H9 (cell line): Measurements from ENCODE around the gene ZNF431. TPM values are rescaled to one million over a fixed set of nuclear protein-coding genes. Genes with fewer than 3 reads are reported as not detected.

Experiments
- DNase-seq: peaks from one replicate; pipeline ENCODE4 v3.0.0-alpha.2; 2017
- H2AFZ ChIP-seq: one replicate; pipeline ENCODE4 v1.6.1; 2013; ENCODE audit warnings: mild to moderate bottlenecking, low read length, control low read depth, moderate library complexity
- H2AK5ac ChIP-seq: 2 replicates; pipeline ENCODE4 v1.6.1; 2013; ENCODE audit warnings: low read length, control low read depth, mixed read lengths; ENCODE audit not compliant: insufficient read length
- H2BK120ac ChIP-seq: one replicate; pipeline ENCODE4 v1.6.1; 2013; ENCODE audit warnings: low read depth, mild to moderate bottlenecking, low read length, control low read depth, inconsistent platforms; ENCODE audit not compliant: poor library complexity, severe bottlenecking
- H2BK12ac ChIP-seq: 2 replicates; pipeline ENCODE4 v1.6.1; 2013; ENCODE audit warnings: low read length, control low read depth, mixed read lengths, low read depth; ENCODE audit not compliant: insufficient read length
- H2BK15ac ChIP-seq: 2 replicates; pipeline ENCODE4 v1.6.1; 2013; ENCODE audit warnings: low read depth, low read length, control low read depth
- H2BK20ac ChIP-seq: one replicate; pipeline ENCODE4 v1.6.1; 2013; ENCODE audit warnings: low read depth, mild to moderate bottlenecking, low read length, control low read depth, inconsistent platforms; ENCODE audit not compliant: poor library complexity, severe bottlenecking
- H2BK5ac ChIP-seq: 2 replicates; pipeline ENCODE4 v1.6.1; 2013; ENCODE audit warnings: low read length, control low read depth, mixed read lengths; ENCODE audit not compliant: insufficient read length
- H3K14ac ChIP-seq: 2 replicates; pipeline ENCODE4 v1.6.1; 2013; ENCODE audit warnings: low read length, control low read depth; ENCODE audit not compliant: insufficient read depth
- H3K18ac ChIP-seq: 2 replicates; pipeline ENCODE4 v1.6.1; 2013; ENCODE audit warnings: low read depth, mild to moderate bottlenecking, mixed read lengths, low read length, control low read depth; ENCODE audit not compliant: insufficient read length
- H3K23ac ChIP-seq: 2 replicates; pipeline ENCODE4 v1.6.1; 2013; ENCODE audit warnings: low read length, control low read depth, mixed read lengths, low read depth; ENCODE audit not compliant: insufficient read length
- H3K23me2 ChIP-seq: 2 replicates; pipeline ENCODE4 v1.6.1; 2013; ENCODE audit warnings: low read depth, mild to moderate bottlenecking, mixed read lengths, low read length, control low read depth; ENCODE audit not compliant: insufficient read length, poor library complexity, severe bottlenecking
- H3K27ac ChIP-seq: 2 replicates; pipeline ENCODE4 v1.5.1; 2013; ENCODE audit warnings: low read length, control low read depth, mixed read lengths, low read depth; ENCODE audit not compliant: insufficient read length
- H3K27me3 ChIP-seq: 2 replicates; pipeline ENCODE4 v1.6.1; 2013; ENCODE audit warnings: low read length, control low read depth, inconsistent platforms; ENCODE audit not compliant: insufficient read depth
- H3K4ac ChIP-seq: 2 replicates; pipeline ENCODE4 v1.6.1; 2013; ENCODE audit warnings: low read depth, mild to moderate bottlenecking, control low read depth, inconsistent platforms, low read length, moderate library complexity
- H3K4me1 ChIP-seq: 2 replicates; pipeline ENCODE4 v1.6.1; 2013; ENCODE audit warnings: low read length, control low read depth, inconsistent platforms; ENCODE audit not compliant: insufficient read depth
- H3K4me2 ChIP-seq: 2 replicates; pipeline ENCODE4 v1.6.1; 2013; ENCODE audit warnings: low read length, control low read depth, mixed read lengths; ENCODE audit not compliant: insufficient read length, insufficient read depth
- H3K56ac ChIP-seq: 2 replicates; pipeline ENCODE4 v1.6.1; 2013; ENCODE audit warnings: low read depth, mild to moderate bottlenecking, mixed read lengths, low read length, control low read depth; ENCODE audit not compliant: insufficient read length
- H3K79me1 ChIP-seq: 2 replicates; pipeline ENCODE4 v1.6.1; 2013; ENCODE audit warnings: low read depth, mild to moderate bottlenecking, moderate library complexity, low read length, control low read depth, inconsistent platforms; ENCODE audit not compliant: insufficient read depth, poor library complexity, severe bottlenecking
- H3K79me2 ChIP-seq: 2 replicates; pipeline ENCODE4 v1.6.1; 2013; ENCODE audit warnings: low read length, control low read depth, inconsistent platforms; ENCODE audit not compliant: insufficient read depth
- H3K9ac ChIP-seq: 2 replicates; pipeline ENCODE4 v1.6.1; 2013; ENCODE audit warnings: low read length, control low read depth, mixed read lengths; ENCODE audit not compliant: insufficient read length; ENCODE audit errors: extremely low read depth
- H3K9me3 ChIP-seq: one replicate; pipeline ENCODE4 v1.6.1; 2013; ENCODE audit warnings: low read depth, low read length, inconsistent platforms; ENCODE audit not compliant: control insufficient read depth
- H3T11ph ChIP-seq: one replicate; pipeline ENCODE4 v1.6.1; 2013; ENCODE audit warnings: mild to moderate bottlenecking, low read length, control low read depth, inconsistent platforms
- H4K20me1 ChIP-seq: one replicate; pipeline ENCODE4 v1.6.1; 2013; ENCODE audit not compliant: control insufficient read depth, insufficient read length, insufficient read depth
- H4K5ac ChIP-seq: 2 replicates; pipeline ENCODE4 v1.6.1; 2013; ENCODE audit warnings: low read depth, mild to moderate bottlenecking, mixed read lengths, low read length, control low read depth; ENCODE audit not compliant: insufficient read length
- H4K8ac ChIP-seq: replicated peaks from 2 replicates; pipeline ENCODE4 v1.6.1; 2013; ENCODE audit warnings: low read length, control low read depth, mixed read lengths, low read depth; ENCODE audit not compliant: insufficient read length
- H4K91ac ChIP-seq: 2 replicates; pipeline ENCODE4 v1.6.1; 2013; ENCODE audit warnings: low read depth, mild to moderate bottlenecking, moderate library complexity, mixed read lengths, low read length, control low read depth; ENCODE audit not compliant: insufficient read length
- H3K27ac Mint-ChIP-seq, 3 experiments: 2 replicates in 2 of 3; 3 replicates in 1 of 3; pipeline ENCODE4 v1.8.0; 2020 to 2021; ENCODE audit warnings: mixed read lengths in 3 of 3, mild to moderate bottlenecking in 1 of 3, moderate library complexity in 1 of 3
- H3K27me3 Mint-ChIP-seq: 2 replicates; pipeline ENCODE4 v1.8.0; 2021; ENCODE audit warnings: low read depth, mild to moderate bottlenecking, moderate library complexity, mixed read lengths
- H3K36me3 Mint-ChIP-seq, 3 experiments: 2 replicates in 2 of 3; 3 replicates in 1 of 3; pipeline ENCODE4 v1.8.0; 2020 to 2021; ENCODE audit warnings: low read depth in 3 of 3, mixed read lengths in 3 of 3; ENCODE audit not compliant: insufficient read depth in 1 of 3
- H3K4me1 Mint-ChIP-seq, 2 experiments: 2 replicates each; pipeline ENCODE4 v1.8.0; 2020; ENCODE audit warnings: mixed read lengths in 2 of 2
- H3K4me3 Mint-ChIP-seq, 2 experiments: 2 replicates in 1 of 2; 3 replicates in 1 of 2; pipeline ENCODE4 v1.8.0; 2020 to 2021; ENCODE audit warnings: mild to moderate bottlenecking in 2 of 2, mixed read lengths in 2 of 2, moderate library complexity in 1 of 2
- H3K9me3 Mint-ChIP-seq, 2 experiments: 2 replicates in 1 of 2; 3 replicates in 1 of 2; pipeline ENCODE4 v1.8.0; 2020; ENCODE audit warnings: mild to moderate bottlenecking in 2 of 2, mixed read lengths in 2 of 2, moderate library complexity in 1 of 2
- WGBS: extraction: QIAGEN DNeasy Blood & Tissue Kit; methylation state at CpG from one replicate; pipeline ENCODE4 v1.1.7; 2013; ENCODE audit warnings: missing lambda C conversion rate, low lambda C conversion rate, mixed read lengths; ENCODE audit not compliant: insufficient read length; ENCODE audit errors: extremely low coverage; 5-methylcytosine and 5-hydroxymethylcytosine counted together
- total RNA-seq: library from RNA; stranded (reverse); gene quantifications from 2 replicates; pipeline ENCODE4 v1.2.1, GENCODE V29; 2021
- TF ChIP-seq, protein P1 (sequence below): fragments of 200-600 bp; sonication (generic); conservative IDR thresholded peaks from 3 replicates; pipeline ENCODE4 v1.8.0; 2021; ENCODE audit warnings: antibody characterized with exemption, mild to moderate bottlenecking

The ZNF431 gene
- total RNA-seq, 1 experiment from 2014 or later: 47.4 TPM

DNA sequence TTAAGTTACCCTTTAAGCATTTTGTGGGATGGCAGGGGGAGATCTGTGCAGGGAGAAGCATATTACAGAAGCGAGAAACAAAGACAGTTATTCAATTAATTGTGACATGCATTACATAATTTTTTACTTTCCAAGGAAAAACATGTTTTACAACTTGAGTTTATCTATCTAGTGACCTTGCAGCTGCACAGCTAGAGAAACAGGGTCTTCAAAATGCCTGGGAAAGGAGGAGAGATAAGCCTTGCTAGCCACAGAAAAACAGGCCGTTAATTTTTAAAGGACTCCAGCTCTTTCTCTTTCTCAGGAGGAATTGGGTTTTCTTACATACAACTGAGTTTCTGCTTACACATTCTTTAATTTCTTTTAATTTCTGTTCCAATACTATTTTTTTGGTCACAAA, 14.8 kb upstream of the ZNF431 start:
- Histone ChIP-seq H4K20me1 (no peaks in the 10 kb centered on the region), H3K18ac (no peak overlapping the region), H4K5ac (no peak overlapping the region), H3K9me3 (no peaks in the 10 kb centered on the region), H4K8ac (no peak overlapping the region), H3K4me1 (no peaks in the 10 kb centered on the region), H3K56ac (no peak overlapping the region), H3K14ac (no peak overlapping the region), H3K4ac (no peak overlapping the region), H3T11ph (no peak overlapping the region), H3K4me2 (no peak overlapping the region), H2AK5ac (no peak overlapping the region), H2BK20ac (no peak overlapping the region), H3K27me3 (no peaks in the 10 kb centered on the region), H3K27ac (no peak overlapping the region), H2BK15ac (no peak overlapping the region), H2BK120ac (no peak overlapping the region), H3K79me1 (no peaks in the 10 kb centered on the region), H2BK12ac (no peak overlapping the region), H3K23me2 (no peaks in the 10 kb centered on the region), H4K91ac (no peak overlapping the region), H3K79me2 (no peaks in the 10 kb centered on the region), H3K9ac (no peak overlapping the region), H2BK5ac (no peak overlapping the region), H3K23ac (no peak overlapping the region), H2AFZ (no peak overlapping the region)
- Mint-ChIP-seq H3K9me3 (peaks cover 0 to 8% of the 10 kb centered on the region in 2 experiments; a peak in 2 of 5 replicates), H3K4me3 (no peak overlapping the region), H3K36me3 (peaks cover 6 to 12% (median 7%) of the 10 kb centered on the region in 3 experiments; a peak in 6 of 7 replicates), H3K27me3 (no peaks in the 10 kb centered on the region), H3K4me1 (peaks cover 15 to 16% of the 10 kb centered on the region in 2 experiments), H3K27ac (no peak overlapping the region; a peak in 1 of 7 replicates)
- WGBS: no CpG with 5 or more reads among the region's 2 CpGs
- DNase-seq: no peak
- TF ChIP-seq, protein P1, sequence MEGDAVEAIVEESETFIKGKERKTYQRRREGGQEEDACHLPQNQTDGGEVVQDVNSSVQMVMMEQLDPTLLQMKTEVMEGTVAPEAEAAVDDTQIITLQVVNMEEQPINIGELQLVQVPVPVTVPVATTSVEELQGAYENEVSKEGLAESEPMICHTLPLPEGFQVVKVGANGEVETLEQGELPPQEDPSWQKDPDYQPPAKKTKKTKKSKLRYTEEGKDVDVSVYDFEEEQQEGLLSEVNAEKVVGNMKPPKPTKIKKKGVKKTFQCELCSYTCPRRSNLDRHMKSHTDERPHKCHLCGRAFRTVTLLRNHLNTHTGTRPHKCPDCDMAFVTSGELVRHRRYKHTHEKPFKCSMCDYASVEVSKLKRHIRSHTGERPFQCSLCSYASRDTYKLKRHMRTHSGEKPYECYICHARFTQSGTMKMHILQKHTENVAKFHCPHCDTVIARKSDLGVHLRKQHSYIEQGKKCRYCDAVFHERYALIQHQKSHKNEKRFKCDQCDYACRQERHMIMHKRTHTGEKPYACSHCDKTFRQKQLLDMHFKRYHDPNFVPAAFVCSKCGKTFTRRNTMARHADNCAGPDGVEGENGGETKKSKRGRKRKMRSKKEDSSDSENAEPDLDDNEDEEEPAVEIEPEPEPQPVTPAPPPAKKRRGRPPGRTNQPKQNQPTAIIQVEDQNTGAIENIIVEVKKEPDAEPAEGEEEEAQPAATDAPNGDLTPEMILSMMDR: no peak
